HEK293 (cell line): Measurements from ENCODE around the gene PNPLA3.

Source experiments
- CTCF ChIA-PET: fragments of 350-600 bp; formaldehyde crosslinking; extraction: SDS; loops from one replicate; lab custom pipeline; 2021; ENCODE audit warnings: antibody characterized with exemption; lab: Yijun Ruan, JAX
- POLR2A ChIA-PET: fragments of 300-600 bp; formaldehyde crosslinking; extraction: SDS; loops from one replicate; lab custom pipeline; 2020; ENCODE audit warnings: antibody characterized with exemption, inconsistent platforms; lab: Yijun Ruan, JAX
- H3K27ac ChIP-seq: fragments of 200-500 bp; sonication (Bioruptor generic); 2 replicates; pipeline ENCODE4 v1.5.1; 2014; ENCODE audit warnings: low read depth, low read length, control low read depth, inconsistent platforms; ENCODE audit errors: extremely low read depth
- H3K36me3 ChIP-seq, 2 experiments: fragments of 200-500 bp in 1 of 2; sonication (Bioruptor generic) in 1 of 2; 1 replicate in 1 of 2; 2 replicates in 1 of 2; pipeline ENCODE4 v1.5.1; 2014 to 2017; ENCODE audit warnings: inconsistent platforms in 2 of 2, low read length in 2 of 2; ENCODE audit not compliant: control insufficient read depth in 2 of 2, insufficient read depth in 1 of 2
- H3K4me1 ChIP-seq: fragments of 200-500 bp; sonication (Bioruptor generic); 2 replicates; pipeline ENCODE4 v1.5.1; 2014; ENCODE audit warnings: mild to moderate bottlenecking, low read length, inconsistent platforms; ENCODE audit not compliant: control insufficient read depth, insufficient read depth
- H3K4me3 ChIP-seq: 2 replicates; pipeline ENCODE4 v1.5.1; 2011; ENCODE audit warnings: low read depth, mild to moderate bottlenecking, control low read depth, low read length, moderate library complexity
- H3K9me3 ChIP-seq: fragments of 200-500 bp; sonication (Bioruptor generic); 2 replicates; pipeline ENCODE4 v1.5.1; 2014; ENCODE audit warnings: low read depth, low read length, inconsistent platforms; ENCODE audit not compliant: control insufficient read depth, insufficient read depth
- BCL11A ChIP-seq: fragments of 450-650 bp; formaldehyde crosslinking; IDR thresholded peaks from 2 replicates; pipeline ENCODE4 v1.5.1; 2016; ENCODE audit warnings: low read depth, missing biosample characterization, missing genetic modification characterization
- GLI4 ChIP-seq: fragments of 450-650 bp; formaldehyde crosslinking; IDR thresholded peaks from 2 replicates; pipeline ENCODE4 v1.5.1; 2016; ENCODE audit warnings: missing biosample characterization, missing genetic modification characterization
- KLF10 ChIP-seq: fragments of 450-650 bp; IDR thresholded peaks from 2 replicates; pipeline ENCODE4 v1.5.1; 2018; ENCODE audit warnings: missing biosample characterization, mild to moderate bottlenecking, missing genetic modification characterization
- PATZ1 ChIP-seq: fragments of 450-650 bp; formaldehyde crosslinking; IDR thresholded peaks from 2 replicates; pipeline ENCODE4 v1.5.1; 2016; ENCODE audit warnings: missing biosample characterization, missing genetic modification characterization
- REST ChIP-seq: fragments of 450-650 bp; formaldehyde crosslinking; IDR thresholded peaks from 2 replicates; pipeline ENCODE4 v1.5.1; 2016; ENCODE audit warnings: missing biosample characterization, missing genetic modification characterization
- ZBTB10 ChIP-seq: fragments of 450-650 bp; formaldehyde crosslinking; IDR thresholded peaks from 2 replicates; pipeline ENCODE4 v1.5.1; 2016; ENCODE audit warnings: missing biosample characterization, missing genetic modification characterization
- ZNF132 ChIP-seq: fragments of 450-650 bp; formaldehyde crosslinking; IDR thresholded peaks from 2 replicates; pipeline ENCODE4 v1.5.1; 2017; ENCODE audit warnings: missing biosample characterization, missing genetic modification characterization, borderline replicate concordance
- ZNF157 ChIP-seq: fragments of 450-650 bp; formaldehyde crosslinking; IDR thresholded peaks from 2 replicates; pipeline ENCODE4 v1.5.1; 2016; ENCODE audit warnings: missing biosample characterization, missing genetic modification characterization
- ZNF175 ChIP-seq: fragments of 450-650 bp; formaldehyde crosslinking; IDR thresholded peaks from 2 replicates; pipeline ENCODE4 v1.5.1; 2016; ENCODE audit warnings: missing biosample characterization, missing genetic modification characterization
- ZNF19 ChIP-seq: fragments of 450-650 bp; formaldehyde crosslinking; IDR thresholded peaks from 2 replicates; pipeline ENCODE4; 2016; ENCODE audit warnings: missing biosample characterization, missing genetic modification characterization, low read depth
- ZNF202 ChIP-seq: fragments of 450-650 bp; formaldehyde crosslinking; IDR thresholded peaks from 2 replicates; pipeline ENCODE4 v1.5.1; 2016; ENCODE audit warnings: missing biosample characterization, missing genetic modification characterization, borderline replicate concordance
- ZNF248 ChIP-seq: fragments of 450-650 bp; formaldehyde crosslinking; IDR thresholded peaks from 2 replicates; pipeline ENCODE4 v1.5.1; 2017; ENCODE audit warnings: missing biosample characterization, missing genetic modification characterization
- ZNF280D ChIP-seq: fragments of 450-650 bp; formaldehyde crosslinking; IDR thresholded peaks from 2 replicates; pipeline ENCODE4 v1.5.1; 2016; ENCODE audit warnings: missing biosample characterization, missing genetic modification characterization
- ZNF513 ChIP-seq: fragments of 450-650 bp; IDR thresholded peaks from 2 replicates; pipeline ENCODE4 v1.5.1; 2018; ENCODE audit warnings: missing biosample characterization, missing genetic modification characterization
- ZNF549 ChIP-seq: fragments of 450-650 bp; IDR thresholded peaks from 2 replicates; pipeline ENCODE4 v1.5.1; 2018; ENCODE audit warnings: missing biosample characterization, missing genetic modification characterization, mild to moderate bottlenecking, inconsistent platforms, moderate library complexity
- ZNF580 ChIP-seq: fragments of 450-650 bp; formaldehyde crosslinking; IDR thresholded peaks from 2 replicates; pipeline ENCODE4 v1.5.1; 2016; ENCODE audit warnings: missing biosample characterization, missing genetic modification characterization
- ZNF621 ChIP-seq: fragments of 450-650 bp; formaldehyde crosslinking; IDR thresholded peaks from 2 replicates; pipeline ENCODE4 v1.5.1; 2017; ENCODE audit warnings: missing biosample characterization, missing genetic modification characterization
- ZNF624 ChIP-seq: fragments of 450-650 bp; formaldehyde crosslinking; IDR thresholded peaks from 2 replicates; pipeline ENCODE4 v1.5.1; 2017; ENCODE audit warnings: missing biosample characterization, missing genetic modification characterization
- ZNF645 ChIP-seq: fragments of 450-650 bp; formaldehyde crosslinking; IDR thresholded peaks from 2 replicates; pipeline ENCODE4; 2016; ENCODE audit warnings: missing biosample characterization, missing genetic modification characterization
- ZNF677 ChIP-seq: fragments of 450-650 bp; IDR thresholded peaks from 2 replicates; pipeline ENCODE4 v1.5.0; 2018; ENCODE audit warnings: missing biosample characterization, mild to moderate bottlenecking, missing genetic modification characterization, moderate library complexity
- ZNF792 ChIP-seq: fragments of 450-650 bp; formaldehyde crosslinking; IDR thresholded peaks from 2 replicates; pipeline ENCODE4 v1.5.1; 2016; ENCODE audit warnings: missing biosample characterization, missing genetic modification characterization
- ZSCAN23 ChIP-seq: fragments of 450-650 bp; formaldehyde crosslinking; IDR thresholded peaks from 2 replicates; pipeline ENCODE4 v1.5.1; 2016; ENCODE audit warnings: missing biosample characterization, missing genetic modification characterization

PNPLA3 gene

GRCh38 chr22:43885786-43886185 lies 37.8 kb upstream of the PNPLA3 start (continued):
- TF ChIP-seq ZBTB10 (tag by site-specific recombination), result no peak
- TF ChIP-seq ZNF580 (tag by site-specific recombination), result no peak
- no peak for TF ChIP-seq ZNF549 (tag by site-specific recombination)
- no peak for TF ChIP-seq GLI4 (tag by site-specific recombination)
- no peak for TF ChIP-seq KLF10 (tag by site-specific recombination)
- TF ChIP-seq ZNF202 (tag by site-specific recombination), result no peak
- TF ChIP-seq ZNF175, result no peak
- no peak for TF ChIP-seq ZNF792
- no peak for TF ChIP-seq ZNF645 (tag by site-specific recombination)
- no peak for TF ChIP-seq ZSCAN23 (tag by site-specific recombination)
- TF ChIP-seq PATZ1, result no peak
- no peak for TF ChIP-seq ZNF132 (tag by site-specific recombination)
- TF ChIP-seq ZNF248, result no peak

GRCh38 chr22:43886231-43886630 lies 37.4 kb upstream of the PNPLA3 start:
- TF ChIP-seq ZNF19 (tag by site-specific recombination) (no peak), REST (no peak), ZNF621 (tag by site-specific recombination) (no peak), KLF10 (tag by site-specific recombination) (no peak), ZNF513 (no peak), ZNF280D (tag by site-specific recombination) (no peak), ZNF624 (no peak), ZNF157 (tag by site-specific recombination) (no peak), ZNF677 (no peak), BCL11A (tag by site-specific recombination) (no peak)
- Histone ChIP-seq H3K4me1 (no peaks in the 10 kb centered on the region), H3K36me3 (no peaks in the 10 kb centered on the region), H3K4me3 (no peak overlapping the region), H3K27ac (no peak overlapping the region), H3K9me3 (no peaks in the 10 kb centered on the region)
- ChIA-PET POLR2A (no interaction called here), CTCF (interaction anchor here (0.9 to 1.4 kb wide), 7 partner anchors 9 to 739 kb away, joined by 3 to 8 read pairs (median 4); no protein-coding TSS in a partner anchor)
